Renal cortical epithelial cell (primary cell): ENCODE results near the gene SMIM43. TPM values are rescaled to one million over a fixed set of nuclear protein-coding genes. Genes with fewer than 3 reads are reported as not detected.
"Not testable (repeated sequence)": the region's sequence is repeated elsewhere in the genome, so short reads cannot be mapped to it uniquely, and the experiment has no call there.

ENCODE experiments used
- DNase-seq: peaks from one replicate; pipeline ENCODE4 v3.0.0-alpha.2; 2011; ENCODE audit warnings: low read depth
- total RNA-seq: library from RNA; depleted of rRNA; stranded (reverse); fragments of >200 nt; gene quantifications from 2 replicates; pipeline ENCODE4 v1.2.3, GENCODE V29; 2014

The SMIM43 gene
- total RNA-seq, 1 donor from 2014 or later, result 0.30 TPM

DNA sequence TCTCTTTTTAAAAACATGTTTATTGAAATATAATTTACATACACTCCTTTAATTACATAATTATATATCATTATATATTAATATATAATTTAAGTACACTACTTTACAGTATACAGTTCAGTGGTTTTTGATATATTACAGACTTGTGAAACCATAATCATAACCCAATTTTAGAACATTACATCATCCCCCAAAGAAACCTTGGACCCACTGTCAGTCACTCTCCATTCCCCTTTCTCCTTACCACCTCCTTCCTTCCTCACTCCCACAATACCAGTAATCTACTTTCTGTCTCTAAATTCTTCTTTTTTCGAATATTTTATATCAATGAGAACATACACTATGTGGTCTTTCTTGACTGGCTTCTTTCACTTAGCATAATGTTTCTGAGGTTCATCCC, 18.2 kb upstream of the SMIM43 start:
- DNase-seq, result no peak

DNA sequence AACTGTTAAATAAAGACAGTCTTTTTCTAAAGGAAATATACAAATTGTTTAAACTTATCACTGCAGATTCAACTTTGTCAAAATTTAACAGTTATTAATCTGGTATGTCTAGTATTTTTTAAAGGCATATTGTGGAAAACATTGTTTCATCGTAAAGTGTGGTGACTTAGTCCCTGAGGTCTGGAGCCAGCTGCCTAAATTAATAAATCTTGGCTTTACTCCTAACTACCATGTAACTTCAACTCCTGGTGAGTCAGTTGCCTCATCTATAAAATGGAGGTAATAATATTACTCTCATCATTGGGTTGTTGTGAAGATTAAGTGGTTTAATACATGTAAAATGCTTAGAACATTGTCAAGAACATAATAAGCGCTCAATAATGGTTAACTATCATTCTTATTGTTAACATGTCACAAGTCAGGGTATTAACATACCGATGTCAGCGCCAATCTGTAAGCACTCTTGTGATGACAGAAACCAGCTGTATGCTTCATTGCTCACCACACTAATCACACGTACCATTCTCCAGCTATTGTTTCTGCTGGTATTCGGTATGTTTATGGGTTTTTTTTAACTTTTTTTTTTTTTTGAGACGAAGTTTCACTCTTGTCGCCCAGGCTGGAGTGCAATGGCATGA, 14.1 kb upstream of the SMIM43 start:
- DNase-seq, result peak; percentile 14

DNA sequence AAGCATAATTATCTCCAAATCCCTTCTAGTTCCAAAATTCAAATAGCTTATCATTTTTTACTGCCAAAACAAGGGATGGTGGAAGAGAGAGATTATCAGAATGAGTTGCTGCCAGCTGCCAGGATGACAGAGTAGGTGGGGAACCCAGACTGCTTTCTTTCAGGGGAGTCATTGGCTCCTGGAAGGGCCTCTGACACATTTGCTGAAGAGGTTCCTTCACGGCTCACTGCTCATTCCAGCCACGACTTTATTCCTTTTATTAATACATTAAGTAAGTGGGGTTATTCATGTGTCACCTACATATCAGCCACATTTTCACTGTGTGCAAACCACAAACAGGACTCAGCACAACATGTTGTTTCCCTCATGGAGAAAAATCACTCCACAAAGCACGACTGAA, 12.7 kb upstream of the SMIM43 start:
- peak; percentile 66 for DNase-seq

DNA sequence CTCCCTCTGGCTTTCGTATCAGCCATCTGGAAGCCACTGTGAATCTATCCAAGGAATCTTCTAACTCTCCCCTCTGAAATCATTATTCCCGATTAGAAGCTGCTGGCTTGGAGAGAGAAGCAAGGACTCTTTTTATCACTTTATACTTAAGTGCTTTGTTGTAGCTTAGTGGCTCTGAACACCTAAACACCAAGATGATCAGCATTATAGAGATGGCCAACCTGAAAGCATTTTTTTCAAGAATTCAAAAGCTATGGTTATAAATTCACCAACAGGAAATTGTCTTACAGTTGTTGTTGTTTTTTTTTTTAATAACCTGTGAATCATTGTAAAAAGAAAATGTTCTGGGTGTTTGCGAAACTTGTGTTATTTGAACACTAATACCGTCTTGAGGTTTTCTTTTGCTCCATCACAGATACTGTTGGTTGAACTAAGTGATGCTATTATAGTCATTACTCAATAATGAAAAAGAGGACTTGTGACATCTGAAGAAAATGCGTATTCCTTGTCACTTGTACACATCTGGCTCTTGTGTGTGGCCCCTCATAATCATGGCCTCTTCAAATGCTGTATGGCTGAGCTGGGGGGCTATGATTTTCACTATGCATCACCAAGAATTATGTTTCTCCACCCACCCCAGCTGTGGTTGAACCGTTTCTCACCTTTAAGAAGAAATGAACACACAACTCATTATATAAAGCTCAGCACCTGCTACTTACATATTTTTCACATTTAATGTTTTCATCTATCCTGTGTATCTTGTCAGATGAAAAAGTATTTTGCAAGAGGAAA, 11.8 kb upstream of the SMIM43 start:
- no peak for DNase-seq

DNA sequence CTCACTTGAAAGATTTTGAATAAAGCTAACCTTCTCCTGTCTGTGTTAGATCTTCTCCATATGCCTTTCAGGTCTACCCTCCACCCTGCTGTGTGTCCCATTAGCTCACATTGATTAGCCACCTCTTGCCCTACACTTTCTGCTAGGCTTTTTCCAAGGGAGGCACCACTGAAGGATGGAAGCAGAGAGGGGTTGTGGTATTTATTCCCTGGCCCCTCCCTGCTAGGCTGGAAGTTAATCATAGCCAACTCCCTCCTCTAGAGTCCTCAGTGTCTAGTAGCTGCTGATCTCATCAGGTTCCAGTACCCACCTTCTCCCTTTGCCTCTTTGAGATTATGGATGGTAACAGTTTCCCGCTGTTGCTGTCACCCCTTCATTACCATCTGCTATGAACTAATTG, 8.9 kb upstream of the SMIM43 start:
- no peak for DNase-seq

DNA sequence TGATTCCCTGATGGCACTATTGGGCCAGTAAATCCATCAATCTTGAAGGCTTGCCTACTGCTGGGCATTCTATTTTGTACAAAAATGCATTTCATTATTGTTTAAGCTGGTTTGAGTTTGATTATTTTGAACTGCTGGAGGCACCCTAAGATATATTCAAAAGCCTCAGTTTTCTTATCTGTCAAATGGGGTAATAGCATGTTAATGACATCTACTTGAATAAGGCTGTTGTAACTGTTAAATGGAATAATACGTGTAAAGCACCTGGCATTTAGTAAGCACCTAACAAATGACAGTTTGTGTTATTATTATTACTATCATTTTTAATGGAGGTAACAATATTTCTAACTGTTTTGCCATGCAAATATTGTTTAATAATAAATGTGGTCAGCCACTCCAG, 6.9 kb upstream of the SMIM43 start:
- DNase-seq, result no peak

DNA sequence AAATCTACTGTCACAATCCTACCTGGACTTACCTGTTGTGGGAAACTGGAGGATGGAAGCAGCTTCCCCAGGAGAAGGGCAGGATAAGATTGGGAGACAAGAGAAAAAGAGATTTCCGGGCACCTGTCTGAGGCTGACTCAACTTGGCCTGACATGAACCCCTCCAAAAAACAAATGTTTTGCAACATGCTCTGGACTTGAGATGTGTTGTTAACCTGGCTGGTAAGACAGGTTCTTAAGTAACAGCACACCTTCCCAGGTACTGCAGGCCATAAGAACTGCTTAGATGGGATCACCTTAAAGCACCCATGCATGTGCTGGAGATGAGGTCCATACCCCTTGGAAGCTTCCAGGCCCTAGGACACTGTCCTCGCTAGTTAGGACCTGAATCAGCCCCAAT, 4.4 kb upstream of the SMIM43 start:
- no peak for DNase-seq

DNA sequence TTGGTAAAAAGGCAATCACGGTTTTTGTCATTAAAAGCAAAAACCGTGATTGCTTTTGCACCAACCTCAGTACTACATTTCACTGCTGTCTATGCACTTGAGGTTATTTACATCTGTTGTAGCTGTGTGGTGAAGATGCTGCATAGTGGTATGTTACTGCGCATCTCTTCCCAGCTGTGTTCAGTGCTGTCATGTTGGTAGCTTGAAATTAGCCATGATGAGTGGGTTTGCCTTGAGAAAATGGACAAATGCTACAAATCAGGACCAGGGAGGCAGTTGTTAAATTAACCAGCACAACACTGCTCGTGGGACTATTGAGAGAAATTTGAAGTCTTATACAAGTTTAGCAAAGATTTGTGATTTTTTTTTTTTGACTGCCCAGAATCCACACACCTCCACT, 2.2 kb upstream of the SMIM43 start:
- no peak for DNase-seq

DNA sequence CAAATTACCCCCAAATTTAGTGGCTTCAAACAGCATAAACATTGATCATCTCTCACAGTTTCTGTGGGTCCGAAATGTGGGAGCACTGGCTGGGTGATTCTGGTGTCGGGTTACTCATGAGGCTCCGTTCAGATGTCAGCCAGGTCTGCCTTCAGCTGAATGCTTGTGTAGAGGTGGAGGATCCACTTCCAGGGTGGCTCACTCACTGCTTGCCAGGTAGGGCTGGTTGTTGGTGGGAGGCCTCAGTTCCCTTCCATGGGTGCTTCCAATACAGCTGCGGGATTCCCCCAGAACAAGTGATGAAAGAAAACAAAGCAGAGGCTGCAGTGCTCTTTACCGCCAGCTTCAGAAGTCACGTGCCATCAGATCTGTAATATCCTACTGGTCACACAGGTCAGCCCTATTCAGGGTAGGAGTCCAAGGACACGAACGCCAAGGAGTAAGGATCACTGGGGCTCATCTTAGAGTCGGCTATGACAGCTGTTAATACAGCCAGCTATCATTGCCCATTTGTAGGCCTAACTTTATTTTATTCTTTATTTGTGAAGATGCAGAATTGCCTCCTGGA, 1.1 kb upstream of the SMIM43 start:
- DNase-seq, result no peak

DNA sequence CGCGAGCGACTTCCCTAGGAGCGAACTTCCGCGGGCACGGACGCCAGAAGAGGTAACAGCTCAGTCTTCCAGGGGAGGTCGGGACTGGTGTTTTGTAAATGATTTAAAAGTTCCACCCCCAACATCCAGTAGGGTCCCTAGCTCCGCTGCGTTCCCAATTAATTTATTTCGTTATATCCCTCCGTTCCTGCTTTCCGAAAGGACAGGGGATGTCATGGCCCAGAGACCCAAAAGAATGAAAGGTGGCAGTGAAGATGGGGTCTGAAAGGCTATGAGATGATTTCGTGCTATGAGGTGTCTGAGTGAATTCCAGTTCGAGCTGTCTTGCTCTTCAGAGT, 373 bp upstream of the SMIM43 start:
- no peak for DNase-seq

DNA sequence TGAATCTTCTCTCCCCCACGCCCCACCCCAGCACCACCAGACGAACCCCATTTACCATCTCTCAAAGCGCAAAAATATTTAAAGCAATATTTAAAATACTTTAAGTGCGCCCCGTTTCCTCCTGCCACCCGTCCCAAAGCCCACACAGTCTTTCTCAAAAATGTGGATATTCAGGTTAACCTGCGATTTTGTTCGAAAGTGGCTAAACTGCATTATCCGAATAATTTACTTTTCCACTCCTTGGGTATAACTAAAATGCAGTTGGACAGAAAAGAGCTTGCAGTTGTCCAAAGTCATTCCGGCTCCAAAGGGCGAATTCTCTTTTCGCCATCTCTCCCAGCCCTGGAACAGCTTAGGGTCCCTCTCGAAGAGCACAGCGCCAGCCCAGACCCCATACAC, 662 bp downstream of the SMIM43 start:
- DNase-seq, result no peak

DNA sequence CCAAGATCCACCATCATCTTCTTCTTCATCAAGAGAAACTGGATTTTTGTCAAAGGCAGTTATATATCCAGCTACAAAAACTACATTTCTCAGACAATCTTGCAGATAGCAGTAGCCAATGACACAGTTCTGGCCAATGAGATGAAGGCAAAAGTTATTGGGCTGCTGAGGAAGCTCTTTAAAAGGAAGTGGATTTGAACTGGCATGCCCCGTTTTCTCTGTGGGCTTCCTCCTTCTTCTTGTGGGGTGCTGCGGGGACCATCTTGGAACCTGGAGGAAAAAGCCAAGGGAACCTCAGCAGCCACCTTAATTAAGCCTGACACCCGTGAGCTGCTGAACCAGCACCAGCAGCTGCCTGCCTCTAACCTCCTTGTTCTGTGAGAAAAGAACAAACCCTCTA, 4.8 kb downstream of the SMIM43 start:
- no peak for DNase-seq

DNA sequence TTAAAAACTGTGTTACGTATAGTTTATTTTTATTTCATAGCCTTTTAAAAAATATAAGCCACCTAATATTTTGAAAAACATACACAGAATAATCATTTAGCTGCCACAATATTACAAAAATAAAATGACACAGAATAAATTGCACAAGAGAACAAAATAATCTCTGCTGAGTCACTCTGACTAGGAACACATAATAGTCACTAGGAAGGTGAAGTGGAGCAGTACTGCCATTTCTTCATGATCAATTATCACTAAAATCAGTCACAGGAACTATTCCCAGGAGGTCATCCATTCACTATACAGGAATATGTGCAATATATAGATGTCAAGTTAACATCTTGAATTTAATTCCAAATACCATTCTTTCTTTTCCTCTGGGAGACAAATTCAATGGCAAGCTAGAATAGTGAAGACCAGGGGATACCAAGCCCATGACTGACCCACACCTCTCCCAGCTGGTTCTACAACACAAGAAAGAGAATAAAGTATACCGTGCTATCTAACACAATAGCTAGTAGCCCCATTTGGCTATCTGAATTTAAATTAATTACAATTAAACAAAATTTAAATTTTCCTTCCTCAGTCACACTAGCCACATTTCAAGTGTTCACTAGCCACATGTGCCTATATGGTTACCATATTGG, 5.9 kb downstream of the SMIM43 start:
- DNase-seq, result peak; percentile 27

DNA sequence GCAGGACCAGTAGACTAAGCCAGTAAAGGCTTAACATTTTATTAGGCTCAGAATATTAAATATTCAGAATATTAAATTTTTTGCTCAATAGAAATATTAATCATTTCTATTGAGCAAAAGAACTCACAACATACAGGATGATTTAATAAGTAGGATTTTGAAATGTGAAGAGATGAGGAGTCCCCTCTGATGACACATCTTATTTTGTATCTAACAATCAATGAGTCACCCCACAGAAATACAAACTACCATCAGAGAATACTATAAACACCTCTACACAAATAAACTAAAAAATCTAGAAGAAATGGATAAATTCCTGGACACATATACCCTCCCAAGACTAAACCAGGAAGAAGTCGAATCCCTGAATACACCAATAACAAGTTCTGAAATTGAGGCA, 12.8 kb downstream of the SMIM43 start:
- not testable (repeated sequence) for DNase-seq

DNA sequence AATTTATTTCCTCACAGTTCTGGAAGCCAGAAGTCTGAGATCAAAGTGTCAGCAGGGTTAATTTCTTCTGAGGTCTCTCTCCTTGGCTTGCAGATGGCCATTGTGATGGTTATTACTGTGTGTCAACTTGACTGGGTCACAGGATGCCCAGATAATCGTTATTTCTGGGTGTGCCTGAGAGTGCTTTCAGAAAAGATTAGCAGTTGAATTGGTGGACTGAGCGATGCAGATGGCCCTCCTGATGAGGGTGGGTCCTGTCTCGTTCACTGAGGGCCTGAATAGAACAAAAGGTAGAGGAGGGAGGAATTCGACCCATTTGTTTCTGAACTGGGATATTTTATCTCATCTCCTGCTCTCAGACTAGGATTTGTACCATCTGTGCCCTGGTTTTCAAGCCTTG, 15.7 kb downstream of the SMIM43 start:
- DNase-seq, result no peak

DNA sequence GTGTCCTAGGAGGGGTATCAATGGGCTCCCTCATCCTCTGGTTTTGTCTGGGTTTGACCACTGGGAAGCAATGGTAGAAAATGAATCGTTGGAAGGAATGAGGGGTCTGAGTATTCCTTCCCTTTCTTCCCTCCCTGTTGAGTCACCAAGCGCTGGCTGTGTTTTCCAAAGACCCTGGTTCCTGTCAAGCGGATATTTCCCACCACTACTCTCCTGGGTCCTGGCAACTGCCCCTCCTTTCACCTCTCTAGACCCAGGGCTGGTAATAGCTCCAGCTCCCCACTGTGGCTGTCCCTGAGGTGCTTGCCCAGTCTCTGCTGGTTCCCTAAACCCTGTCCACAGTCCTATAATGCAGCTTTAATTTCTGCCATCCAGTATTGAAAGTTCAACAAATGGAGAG, 22.2 kb downstream of the SMIM43 start:
- DNase-seq, result no peak

DNA sequence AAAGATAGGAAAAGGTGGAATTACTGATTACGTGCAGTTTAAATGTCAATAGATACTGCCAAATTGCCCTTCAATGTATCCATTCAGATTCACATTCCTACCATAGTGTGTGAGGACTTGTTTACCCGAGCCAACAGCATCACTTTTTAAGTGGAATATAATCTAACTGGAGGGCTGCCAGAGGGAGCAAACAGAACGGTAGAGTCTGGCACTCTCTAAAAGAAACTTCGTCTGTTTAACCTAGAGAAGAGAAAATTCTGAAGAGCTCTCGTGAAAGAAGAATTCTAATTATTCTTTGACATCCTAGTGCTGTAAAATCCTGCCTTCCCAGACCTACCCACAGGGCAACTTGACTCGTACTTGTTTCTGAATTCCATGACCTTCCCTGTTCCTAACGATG, 23.2 kb downstream of the SMIM43 start:
- no peak for DNase-seq

DNA sequence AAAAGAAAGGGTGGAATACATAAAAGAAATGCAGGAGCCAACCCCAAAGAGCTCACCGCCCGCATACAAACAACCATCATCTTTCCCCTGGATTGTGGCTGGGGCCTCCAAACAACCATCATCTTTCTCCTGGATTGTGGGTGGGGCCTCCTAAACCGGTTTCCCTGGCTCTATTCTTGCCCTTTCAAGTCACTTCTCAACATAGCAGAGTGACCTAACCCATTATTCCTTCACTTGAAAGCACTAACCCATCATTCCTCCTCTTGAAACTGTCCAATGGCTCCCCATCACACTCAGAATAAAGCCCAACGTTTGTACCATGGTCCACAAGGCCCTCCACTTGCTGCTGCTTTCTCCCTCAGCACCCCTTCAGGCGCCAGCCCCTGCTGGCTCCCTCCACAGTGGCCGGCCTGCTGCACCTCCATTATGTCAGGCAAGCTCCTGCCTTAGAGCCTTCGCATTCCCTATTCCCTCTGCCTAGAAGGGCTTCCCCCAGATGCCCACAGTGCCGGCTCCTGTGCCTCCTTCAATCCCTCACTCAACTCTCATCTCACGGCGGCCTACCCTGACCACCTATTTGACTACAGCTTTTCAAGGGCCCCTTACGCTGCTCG, 24.1 kb downstream of the SMIM43 start:
- DNase-seq, result no peak

DNA sequence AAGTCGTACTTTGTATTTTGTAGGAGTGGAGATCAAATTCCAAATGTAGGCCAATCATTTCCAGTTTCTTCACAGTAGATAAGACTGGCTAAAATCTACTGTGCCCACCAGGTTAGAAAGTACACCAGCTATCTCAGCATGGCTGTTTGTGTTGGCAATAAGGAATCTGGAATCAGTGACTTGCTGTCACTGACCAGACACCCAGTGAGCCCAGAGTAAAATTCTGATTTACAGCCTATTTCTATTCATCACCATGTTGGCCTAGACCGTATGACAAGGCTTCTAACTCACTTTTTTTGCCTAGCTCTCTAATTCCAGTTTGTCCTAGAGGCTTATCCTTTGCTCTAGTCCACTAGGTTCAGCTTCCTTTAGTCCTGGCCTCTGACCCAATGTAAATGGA, 25.4 kb downstream of the SMIM43 start:
- DNase-seq, result no peak

DNA sequence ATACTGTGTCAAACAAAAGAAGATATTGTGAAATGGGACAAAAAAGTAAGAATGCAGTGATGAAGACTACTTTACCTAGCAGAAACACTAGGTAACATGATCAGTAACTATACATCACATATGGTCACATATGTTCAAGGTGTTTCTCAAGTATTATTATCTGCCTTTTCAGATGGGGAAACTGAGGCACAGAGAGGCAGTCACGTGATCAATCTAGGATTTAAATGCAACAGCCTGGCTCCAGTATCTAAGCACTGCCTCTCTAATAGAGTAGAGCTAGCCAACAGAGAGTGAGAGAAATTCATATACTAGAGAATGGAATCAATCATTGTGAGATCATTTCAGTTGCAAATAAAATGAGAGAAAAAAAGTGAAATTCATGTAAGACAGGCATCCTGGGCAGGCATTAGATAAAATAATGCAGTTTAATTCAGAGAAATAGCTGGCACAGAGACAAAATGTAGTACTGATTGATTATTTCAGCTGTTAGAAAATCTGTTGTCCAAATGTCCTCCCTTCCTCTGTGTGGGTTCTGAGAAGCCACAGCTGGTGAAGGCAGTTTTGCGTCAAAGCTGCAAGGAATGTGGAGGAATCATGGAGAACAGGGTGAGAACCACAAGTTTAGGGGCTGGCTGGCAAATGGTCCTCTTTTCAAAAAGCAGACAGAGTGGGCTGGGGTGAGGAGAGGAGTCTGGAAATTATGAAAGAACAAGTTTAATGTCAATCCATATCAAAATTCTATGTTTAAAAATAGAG, 26.0 kb downstream of the SMIM43 start:
- no peak for DNase-seq

DNA sequence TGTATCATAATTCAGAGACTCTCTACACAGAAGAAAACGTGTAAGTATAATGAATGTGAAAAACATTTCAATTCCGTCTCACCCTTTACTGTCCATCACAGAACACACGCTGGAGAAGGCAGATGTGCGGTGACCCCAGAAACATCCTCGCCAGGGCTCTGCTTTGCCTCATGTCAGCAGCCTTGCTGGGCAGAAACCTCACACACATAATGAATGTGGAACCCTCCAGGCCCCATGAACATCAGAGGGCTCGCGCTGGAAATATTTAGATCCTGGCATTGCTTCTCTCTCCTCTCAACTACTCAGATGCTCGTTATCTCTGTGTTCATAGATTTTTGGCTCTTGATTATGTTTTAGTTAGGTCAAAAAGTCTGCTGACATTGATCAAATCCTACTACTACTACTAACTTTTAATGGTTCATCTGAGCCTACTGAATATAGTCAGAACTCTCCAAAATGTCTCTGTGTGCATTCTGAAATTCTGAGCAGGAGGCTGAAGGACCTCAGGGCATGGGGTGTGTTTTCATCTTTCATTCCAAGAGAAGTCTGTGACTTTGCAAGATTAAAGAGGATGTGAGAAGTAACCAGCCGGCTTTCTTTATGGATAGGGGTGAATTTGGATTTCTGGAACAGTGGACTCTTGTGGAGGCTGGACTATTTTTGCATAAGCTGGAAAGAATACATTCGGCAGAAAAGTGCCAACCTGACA, 27.0 kb downstream of the SMIM43 start:
- DNase-seq, result no peak
